ENCODE data around the gene KMT5C.

The KMT5C gene

DNA sequence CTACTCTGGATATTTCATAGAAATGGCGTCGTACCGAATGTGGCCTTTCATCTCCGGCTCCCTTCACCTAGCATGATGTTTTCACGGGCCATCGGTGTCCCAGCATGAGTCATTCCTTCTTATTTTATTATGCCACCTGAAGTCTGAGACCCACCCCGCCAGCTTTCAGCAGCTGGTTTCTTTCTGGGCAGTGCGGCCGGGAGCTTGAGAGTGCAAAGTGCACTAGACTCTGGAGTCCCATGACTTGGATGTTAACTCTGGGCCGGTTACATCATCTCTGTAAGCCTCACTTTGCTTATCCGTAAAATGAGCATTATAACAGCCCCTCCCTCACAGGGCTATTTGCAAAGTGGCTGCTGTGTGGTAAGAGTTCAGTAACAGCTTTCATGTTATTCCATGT lies 5.8 kb upstream of the KMT5C start:
- peaks cover 14% of the 10 kb centered on the region for H3K4me1 ChIP-seq (ENCODE audit: insufficient read depth, poor library complexity, severe bottlenecking)
- H3K27me3 ChIP-seq (ENCODE audit: insufficient read depth, poor library complexity, severe bottlenecking) = no peaks in the 10 kb centered on the region
- no peak for ATAC-seq (ENCODE audit: low read depth)
- no peak for DNase-seq (ENCODE audit: low spot score)
- no peaks in the 10 kb centered on the region for H3K9me3 ChIP-seq (ENCODE audit: severe bottlenecking)
- TF ChIP-seq, protein P1, sequence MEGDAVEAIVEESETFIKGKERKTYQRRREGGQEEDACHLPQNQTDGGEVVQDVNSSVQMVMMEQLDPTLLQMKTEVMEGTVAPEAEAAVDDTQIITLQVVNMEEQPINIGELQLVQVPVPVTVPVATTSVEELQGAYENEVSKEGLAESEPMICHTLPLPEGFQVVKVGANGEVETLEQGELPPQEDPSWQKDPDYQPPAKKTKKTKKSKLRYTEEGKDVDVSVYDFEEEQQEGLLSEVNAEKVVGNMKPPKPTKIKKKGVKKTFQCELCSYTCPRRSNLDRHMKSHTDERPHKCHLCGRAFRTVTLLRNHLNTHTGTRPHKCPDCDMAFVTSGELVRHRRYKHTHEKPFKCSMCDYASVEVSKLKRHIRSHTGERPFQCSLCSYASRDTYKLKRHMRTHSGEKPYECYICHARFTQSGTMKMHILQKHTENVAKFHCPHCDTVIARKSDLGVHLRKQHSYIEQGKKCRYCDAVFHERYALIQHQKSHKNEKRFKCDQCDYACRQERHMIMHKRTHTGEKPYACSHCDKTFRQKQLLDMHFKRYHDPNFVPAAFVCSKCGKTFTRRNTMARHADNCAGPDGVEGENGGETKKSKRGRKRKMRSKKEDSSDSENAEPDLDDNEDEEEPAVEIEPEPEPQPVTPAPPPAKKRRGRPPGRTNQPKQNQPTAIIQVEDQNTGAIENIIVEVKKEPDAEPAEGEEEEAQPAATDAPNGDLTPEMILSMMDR (IDR thresholded peaks at IDR 0.05; ENCODE audit: poor library complexity, severe bottlenecking) = no peak
- H3K36me3 ChIP-seq (ENCODE audit: low read depth) = no peaks in the 10 kb centered on the region
- H3K4me3 ChIP-seq (ENCODE audit: severe bottlenecking) = no peak overlapping the region
- H3K27ac ChIP-seq (ENCODE audit: poor library complexity, severe bottlenecking) = no peak overlapping the region

DNA sequence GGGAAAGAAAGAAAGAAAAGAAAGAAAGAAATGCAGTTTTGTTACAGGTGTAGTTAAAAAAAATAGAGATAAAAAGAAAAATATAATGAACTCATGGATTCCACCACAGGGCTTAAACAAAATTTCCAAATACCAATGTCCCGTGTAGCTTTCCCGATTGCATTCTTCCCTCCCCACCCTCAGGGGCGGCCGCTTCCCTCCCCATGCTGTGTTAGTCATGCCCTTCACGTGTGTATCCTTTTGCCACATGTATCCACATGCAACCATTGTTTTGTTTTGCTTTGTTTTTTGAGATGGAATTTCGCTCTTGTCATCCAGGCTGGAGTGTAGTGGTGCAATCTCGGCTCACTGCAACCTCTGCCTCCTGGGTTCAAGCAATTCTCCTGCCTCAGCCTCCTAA lies 3.6 kb upstream of the KMT5C start:
- DNase-seq (ENCODE audit: low spot score) (peak; percentile 82), ATAC-seq (ENCODE audit: low read depth) (peak; percentile 3; the same call in 1 of the 3 replicates)
- no peaks in the 10 kb centered on the region for H3K9me3 ChIP-seq (ENCODE audit: severe bottlenecking)
- H3K27ac ChIP-seq (ENCODE audit: poor library complexity, severe bottlenecking) = peak overlapping the region; percentile 39
- H3K4me3 ChIP-seq (ENCODE audit: severe bottlenecking) = no peak overlapping the region
- TF ChIP-seq, protein P1 (IDR thresholded peaks at IDR 0.05; ENCODE audit: poor library complexity, severe bottlenecking) = no peak
- no peaks in the 10 kb centered on the region for H3K36me3 ChIP-seq (ENCODE audit: low read depth)
- peaks cover 14% of the 10 kb centered on the region for H3K4me1 ChIP-seq (ENCODE audit: insufficient read depth, poor library complexity, severe bottlenecking)
- no peaks in the 10 kb centered on the region for H3K27me3 ChIP-seq (ENCODE audit: insufficient read depth, poor library complexity, severe bottlenecking)

DNA sequence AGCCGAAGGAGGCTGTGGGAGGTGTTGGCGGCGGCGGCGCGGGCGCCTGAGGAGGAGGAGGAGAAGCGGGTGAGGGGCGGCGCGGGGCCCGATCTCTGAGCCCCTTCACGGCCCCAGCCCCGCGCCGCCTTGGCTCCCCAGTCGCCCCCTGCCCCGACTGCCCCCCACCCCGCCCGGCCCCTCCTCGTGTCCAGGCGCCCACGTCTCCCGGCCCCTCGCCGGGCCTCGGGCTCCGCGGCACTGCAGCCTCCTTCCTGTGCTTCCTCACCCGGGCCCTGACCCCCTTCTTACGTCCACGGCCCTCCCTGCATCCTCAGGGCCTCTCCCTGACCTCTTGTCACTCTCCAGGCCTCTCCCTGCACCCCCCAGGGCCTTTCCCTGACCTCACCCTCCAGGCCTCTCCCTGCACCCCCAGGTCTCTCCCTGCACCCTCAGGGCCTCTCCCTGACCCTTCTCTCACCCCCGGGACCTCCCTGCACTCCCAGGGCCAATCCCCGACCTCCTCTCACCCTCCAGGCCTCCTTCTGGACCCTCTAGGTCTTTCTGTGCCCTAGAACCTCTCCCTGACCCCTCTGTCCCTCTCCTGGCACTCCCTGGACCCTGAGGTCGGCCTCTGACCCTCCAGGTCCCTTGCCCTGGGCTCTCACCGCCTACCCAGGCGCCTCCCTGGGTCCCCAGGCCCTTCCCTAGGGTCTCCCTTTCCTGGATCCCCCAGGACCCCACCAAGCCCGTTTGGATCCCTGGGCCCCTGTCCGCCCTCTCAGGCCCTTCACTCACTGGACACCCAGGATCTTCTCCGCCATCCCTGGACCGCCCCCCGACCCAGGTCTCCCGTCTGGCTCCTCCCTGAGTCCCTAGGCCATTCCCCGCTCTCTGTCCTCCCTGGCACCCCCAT lies 460 bp downstream of the KMT5C start:
- Histone ChIP-seq H3K27ac (ENCODE audit: poor library complexity, severe bottlenecking) (peak overlapping the region; percentile 80), H3K36me3 (ENCODE audit: low read depth) (peaks cover 13% of the 10 kb centered on the region; the same call in 1 of the 2 replicates), H3K4me3 (ENCODE audit: severe bottlenecking) (peak overlapping the region; percentile 50), H3K4me1 (ENCODE audit: insufficient read depth, poor library complexity, severe bottlenecking) (peaks cover 28% of the 10 kb centered on the region), H3K9me3 (ENCODE audit: severe bottlenecking) (no peaks in the 10 kb centered on the region), H3K27me3 (ENCODE audit: insufficient read depth, poor library complexity, severe bottlenecking) (no peaks in the 10 kb centered on the region)
- ATAC-seq (ENCODE audit: low read depth) (no peak), DNase-seq (ENCODE audit: low spot score) (no peak)
- TF ChIP-seq, protein P1 (IDR thresholded peaks at IDR 0.05; ENCODE audit: poor library complexity, severe bottlenecking) = no peak

DNA sequence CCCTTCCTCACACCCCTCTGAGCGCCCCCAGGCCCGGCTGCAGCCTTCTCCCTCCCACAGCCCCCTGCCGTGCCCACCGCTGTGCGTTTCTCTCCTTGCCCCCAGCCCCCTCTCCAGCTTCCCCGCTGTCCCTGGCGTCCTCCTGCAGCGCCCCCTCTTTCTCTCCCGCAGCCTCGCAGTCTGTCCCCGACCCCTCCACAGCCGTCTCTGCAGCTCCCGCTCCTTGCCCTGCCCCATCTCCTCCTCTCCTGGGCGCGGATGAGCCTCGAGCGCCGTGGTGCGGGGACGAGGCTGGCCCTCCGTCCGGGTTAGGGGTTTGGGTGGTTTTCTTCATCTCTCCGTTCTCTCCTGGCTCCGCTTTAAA lies 1.1 kb downstream of the KMT5C start:
- peaks cover 13% of the 10 kb centered on the region; the same call in 1 of the 2 replicates for H3K36me3 ChIP-seq (ENCODE audit: low read depth)
- H3K4me1 ChIP-seq (ENCODE audit: insufficient read depth, poor library complexity, severe bottlenecking) = peaks cover 32% of the 10 kb centered on the region
- peak overlapping the region; percentile 50 for H3K4me3 ChIP-seq (ENCODE audit: severe bottlenecking)
- H3K27ac ChIP-seq (ENCODE audit: poor library complexity, severe bottlenecking) = peak overlapping the region; percentile 80
- H3K27me3 ChIP-seq (ENCODE audit: insufficient read depth, poor library complexity, severe bottlenecking) = no peaks in the 10 kb centered on the region
- DNase-seq (ENCODE audit: low spot score) (no peak), ATAC-seq (ENCODE audit: low read depth) (no peak)
- H3K9me3 ChIP-seq (ENCODE audit: severe bottlenecking) = no peaks in the 10 kb centered on the region
- TF ChIP-seq, protein P1 (IDR thresholded peaks at IDR 0.05; ENCODE audit: poor library complexity, severe bottlenecking) = peak; percentile 22

DNA sequence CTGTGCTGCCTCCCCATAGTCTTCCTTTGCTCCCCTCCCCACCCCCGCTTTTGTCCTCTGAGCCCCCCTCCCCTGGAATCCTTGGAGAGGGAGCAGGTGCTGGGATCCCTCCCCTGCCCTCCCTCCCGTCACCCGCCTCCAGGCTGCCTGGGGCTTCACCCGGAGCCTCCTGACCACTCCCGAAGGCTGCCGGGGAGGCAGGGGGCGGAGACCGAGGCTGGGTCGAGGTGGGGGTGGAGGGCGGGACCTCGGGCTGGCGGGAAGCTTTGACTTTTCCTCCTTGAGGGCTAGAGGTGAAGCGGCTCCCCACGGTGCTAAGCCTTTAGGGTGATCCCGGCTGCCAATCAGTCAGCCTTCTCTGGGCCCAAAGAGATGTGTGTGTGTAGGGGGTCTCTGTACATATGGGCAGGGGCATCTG lies 1.5 kb downstream of the KMT5C start:
- peak overlapping the region; percentile 80 for H3K27ac ChIP-seq (ENCODE audit: poor library complexity, severe bottlenecking)
- H3K9me3 ChIP-seq (ENCODE audit: severe bottlenecking) = no peaks in the 10 kb centered on the region
- TF ChIP-seq, protein P1 (IDR thresholded peaks at IDR 0.05; ENCODE audit: poor library complexity, severe bottlenecking) = no peak
- ATAC-seq (ENCODE audit: low read depth) = peak; percentile 11; the same call in 2 of the 3 replicates
- peaks cover 13% of the 10 kb centered on the region; the same call in 1 of the 2 replicates for H3K36me3 ChIP-seq (ENCODE audit: low read depth)
- peak overlapping the region; percentile 50 for H3K4me3 ChIP-seq (ENCODE audit: severe bottlenecking)
- peaks cover 33% of the 10 kb centered on the region for H3K4me1 ChIP-seq (ENCODE audit: insufficient read depth, poor library complexity, severe bottlenecking)
- DNase-seq (ENCODE audit: low spot score) = peak; percentile 84
- H3K27me3 ChIP-seq (ENCODE audit: insufficient read depth, poor library complexity, severe bottlenecking) = no peaks in the 10 kb centered on the region
